HG02763 (cell line): ENCODE data around the gene DDAH1.

ENCODE experiments used
- ATAC-seq: cut with Tn5 transposase; IDR thresholded peaks from one replicate; pipeline ENCODE4 v1.9.1; 2021; ENCODE audit warnings: mild to moderate bottlenecking, moderate library complexity; ENCODE audit not compliant: unreplicated experiment

DDAH1 gene

DNA sequence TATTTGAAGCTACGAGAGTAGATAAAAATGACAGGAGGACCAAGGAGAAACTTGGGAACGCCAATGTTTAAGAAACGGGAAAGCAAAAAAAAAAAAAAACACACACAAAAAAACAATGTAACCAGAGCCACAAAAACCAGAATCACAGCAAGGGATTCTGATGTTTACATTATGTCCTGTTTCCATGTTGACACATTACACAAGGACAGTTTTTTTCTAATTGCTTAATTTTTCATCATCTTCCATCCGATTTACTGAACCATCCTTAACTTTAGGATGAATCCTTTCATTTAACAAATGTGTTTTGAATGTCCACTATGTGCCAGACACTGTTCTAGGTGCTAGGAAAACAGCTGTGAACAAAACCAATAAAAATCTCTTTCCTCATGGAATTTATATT lies 187.2 kb downstream of the DDAH1 start:
- no peak for ATAC-seq

DNA sequence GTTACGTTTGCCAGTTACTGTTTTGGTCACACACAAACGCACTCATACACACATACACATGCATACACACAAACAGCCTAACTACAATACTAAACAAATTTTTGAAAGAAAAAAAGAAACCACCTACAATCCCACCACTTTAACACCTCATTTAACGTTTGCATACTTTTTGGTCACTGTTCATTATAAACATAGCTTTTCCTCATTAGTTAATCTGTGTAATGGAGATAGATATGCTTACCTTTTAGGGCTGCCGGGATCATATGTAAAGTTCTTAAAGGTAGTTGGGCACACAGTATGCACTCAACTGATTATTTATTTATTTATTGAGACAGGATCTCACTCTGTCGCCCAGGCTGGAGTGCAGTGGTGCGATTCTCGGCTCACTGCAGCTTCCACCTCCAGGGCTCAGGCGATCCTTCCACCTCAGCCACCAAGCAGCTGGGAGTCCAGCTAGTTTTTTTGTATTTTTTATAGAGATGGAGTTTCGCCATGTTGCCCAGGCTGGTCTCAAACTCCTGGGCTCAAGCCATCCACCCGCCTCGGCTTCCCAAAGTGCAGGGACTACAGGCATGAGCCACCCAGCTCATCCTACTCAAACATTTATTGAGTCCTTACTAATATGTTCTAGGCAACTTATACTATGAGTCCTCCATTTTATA lies 187.8 kb downstream of the DDAH1 start:
- ATAC-seq = no peak

DNA sequence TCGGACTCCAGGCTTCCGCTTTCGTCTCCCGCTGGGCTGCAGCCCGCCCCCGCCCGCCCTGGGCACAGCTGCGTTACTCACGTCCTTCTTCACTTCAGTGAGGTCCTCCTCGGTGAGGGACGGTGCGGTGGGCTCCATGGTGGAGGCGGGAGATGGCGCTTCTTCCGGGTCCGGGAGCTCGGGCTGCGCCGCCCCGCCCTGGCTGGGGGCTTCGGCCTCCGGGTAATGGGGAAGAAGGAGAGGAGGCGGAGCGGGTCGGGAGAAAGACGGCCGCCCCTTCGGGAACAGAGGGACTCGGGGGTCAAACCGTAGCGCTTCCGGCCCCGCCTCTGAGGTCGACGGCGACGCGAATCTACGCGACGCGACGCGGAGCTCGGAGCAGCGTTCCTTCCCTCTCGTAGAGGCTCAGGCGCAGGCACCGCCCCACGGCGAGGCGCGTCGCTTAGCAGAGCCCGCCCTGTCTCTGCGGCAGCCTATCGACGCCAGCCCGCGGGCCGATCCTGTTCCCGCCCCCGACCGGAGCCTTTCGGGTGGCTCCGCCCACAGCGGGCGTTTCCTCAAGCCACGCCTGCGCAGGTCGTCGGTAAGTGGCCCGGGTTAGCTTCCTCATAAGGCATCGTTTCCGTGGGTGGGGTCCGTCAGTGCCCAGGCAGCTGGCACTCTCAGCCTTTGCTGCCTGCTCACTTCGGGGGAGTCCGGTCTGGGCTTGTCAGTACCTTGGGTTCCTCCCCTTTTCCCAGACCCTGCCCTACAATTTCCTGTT lies 188.6 kb downstream of the DDAH1 start, which contains the start of gene BCL10:
Gene BCL10 (minus strand): TSS at position 418 of the 763 bp plus-strand sequence. CDS start 280 bp downstream, at position 138.
- peak; percentile 96 for ATAC-seq

DNA sequence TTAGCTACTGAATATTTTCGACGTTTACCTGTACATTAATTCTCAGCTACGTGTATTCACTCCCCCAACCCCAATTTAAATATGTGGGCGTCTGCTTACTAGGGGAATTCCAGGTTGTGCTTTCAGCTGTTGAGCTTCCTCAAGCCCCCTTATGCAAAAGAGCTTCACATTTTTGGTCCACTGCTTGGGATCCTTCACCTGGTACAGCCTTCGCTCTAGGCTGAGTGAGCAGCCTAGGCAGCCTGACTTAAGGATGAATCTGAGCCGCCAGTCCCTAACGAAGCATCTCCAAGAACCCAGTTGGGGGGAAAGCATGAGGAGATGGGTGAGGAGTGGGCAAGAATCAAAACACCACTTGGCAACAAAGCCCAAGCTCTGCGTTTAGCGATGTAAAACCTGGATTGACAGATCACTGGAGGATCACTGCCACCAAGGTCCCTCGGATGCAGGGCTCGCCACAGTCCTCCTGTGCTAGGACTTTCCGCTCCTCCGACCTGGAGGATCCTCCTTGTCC lies 189.2 kb downstream of the DDAH1 start:
- ATAC-seq = peak; percentile 14

DNA sequence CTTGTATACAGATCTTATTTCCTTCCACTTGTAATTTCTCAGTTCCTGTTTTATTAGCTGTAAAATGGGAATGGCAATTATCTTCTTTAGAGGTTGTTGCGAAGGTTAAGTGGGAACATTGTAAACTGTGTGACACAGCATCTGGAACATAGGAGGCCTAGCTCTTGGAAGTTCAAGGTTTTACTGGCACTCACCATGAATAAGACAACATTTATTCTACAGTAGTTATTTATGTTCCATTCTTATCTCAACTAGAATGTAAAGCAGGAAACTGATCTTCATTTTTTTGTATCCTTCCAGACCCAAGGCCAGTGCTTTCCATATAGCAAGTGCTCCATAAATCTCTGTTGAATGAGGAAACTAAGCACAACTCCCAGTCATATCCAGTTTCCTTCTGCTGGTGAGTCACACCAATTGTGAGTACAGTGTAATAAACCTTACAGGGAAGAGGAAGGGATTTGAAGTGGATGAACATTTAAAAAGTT lies 189.9 kb downstream of the DDAH1 start:
- ATAC-seq = no peak

- ATAC-seq = no peak
Measured at GRCh38 chr1:85273397-85273796, 191.6 kb downstream of the DDAH1 start.

DNA sequence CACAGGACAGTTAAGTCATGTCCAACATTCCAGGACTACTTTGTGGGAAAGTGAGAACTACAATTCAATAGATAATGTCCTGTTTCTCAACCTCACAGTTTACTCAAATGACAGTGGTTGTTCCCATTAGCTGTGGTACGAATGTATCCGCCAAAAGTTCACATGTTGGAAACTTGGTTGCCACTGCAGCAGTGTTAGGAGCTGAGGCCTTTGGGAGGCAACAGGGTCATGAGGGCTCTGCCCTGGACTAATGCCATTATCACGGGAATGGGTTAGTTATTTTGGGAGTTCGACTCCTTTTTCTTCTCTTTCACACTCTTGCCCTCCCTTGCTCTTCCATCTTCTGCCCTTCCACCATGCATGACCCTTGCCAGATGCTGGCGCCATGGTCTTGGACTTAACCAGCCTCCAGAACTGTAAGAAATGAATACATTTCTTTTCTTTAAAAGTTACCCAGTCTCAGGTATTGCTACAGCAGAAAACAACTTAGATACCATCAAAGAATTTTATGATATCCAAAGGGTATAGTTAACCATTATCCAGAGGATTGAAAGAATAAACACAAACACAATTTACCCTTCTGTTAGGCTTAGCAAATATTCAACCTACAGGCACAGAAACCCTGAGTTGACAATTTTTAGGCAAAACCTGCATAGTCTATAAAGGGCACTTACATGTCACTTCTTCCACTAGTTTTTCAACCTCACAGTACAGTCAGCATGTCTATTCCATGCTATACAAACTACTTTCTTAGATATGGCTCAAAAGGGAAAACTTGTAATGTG lies 196.0 kb downstream of the DDAH1 start:
- no peak for ATAC-seq
